Lung (tissue), 12 donors: ENCODE results near the gene CNTNAP5. TPM values are rescaled to one million over a fixed set of nuclear protein-coding genes. Genes with fewer than 3 reads are reported as not detected.

Experiments
- ATAC-seq: fragments of 200-7000 bp; cut with Tn5 transposase; one replicate; pipeline ENCODE4 v1.9.1; 2020; ENCODE audit warnings: moderate number of reproducible peaks; ENCODE audit not compliant: insufficient read depth, low FRiP score
- DNase-seq, 3 donors: peaks; one replicate each; pipeline ENCODE4 v3.0.0-alpha.2; 2013 to 2017
- H3K27ac ChIP-seq, 2 donors: one replicate each; pipeline ENCODE4 v1.5.1; 2013; ENCODE audit warnings: mild to moderate bottlenecking in 2 of 2, moderate library complexity in 2 of 2, control low read depth in 1 of 2, inconsistent platforms in 1 of 2, low read depth in 1 of 2, low read length in 1 of 2
- H3K27me3 ChIP-seq, 3 donors: one replicate each; pipeline ENCODE4 v1.5.1; 2013; ENCODE audit warnings: low read length in 2 of 3; ENCODE audit not compliant: control insufficient read depth in 3 of 3, insufficient read depth in 3 of 3
- H3K36me3 ChIP-seq, 4 donors: one replicate each; pipeline ENCODE4 v1.5.1; 2013; ENCODE audit warnings: low read length in 4 of 4, mild to moderate bottlenecking in 1 of 4, moderate library complexity in 1 of 4; ENCODE audit not compliant: control insufficient read depth in 4 of 4, insufficient read depth in 4 of 4
- H3K4me1 ChIP-seq, 5 donors: one replicate each; pipeline ENCODE4 v1.5.1; 2013; ENCODE audit warnings: low read length in 5 of 5, mild to moderate bottlenecking in 2 of 5, moderate library complexity in 1 of 5; ENCODE audit not compliant: control insufficient read depth in 5 of 5, insufficient read depth in 5 of 5
- H3K4me3 ChIP-seq: one replicate; pipeline ENCODE4 v1.5.1; 2013; ENCODE audit warnings: mild to moderate bottlenecking, control low read depth, moderate library complexity
- H3K9ac ChIP-seq, 2 donors: one replicate each; pipeline ENCODE4 v1.5.1; 2013; ENCODE audit warnings: low read length in 2 of 2, control low read depth in 1 of 2; ENCODE audit not compliant: insufficient read depth in 1 of 2
- H3K9me3 ChIP-seq, 4 donors: one replicate each; pipeline ENCODE4 v1.5.1; 2013; ENCODE audit warnings: low read length in 3 of 4, mild to moderate bottlenecking in 1 of 4, moderate library complexity in 1 of 4; ENCODE audit not compliant: control insufficient read depth in 4 of 4, insufficient read depth in 3 of 4
- WGBS, 2 donors: extraction: QIAGEN DNeasy Blood & Tissue Kit; methylation state at CpG; one replicate each; pipeline ENCODE4 v1.1.7; 2013; 5-methylcytosine and 5-hydroxymethylcytosine counted together
- polyA plus RNA-seq, 2 donors: library from polyadenylated mRNA; stranded (reverse); fragments of 200-250 nt; gene quantifications; one replicate each; pipeline ENCODE4 v1.2.1, GENCODE V29; 2013
- total RNA-seq, 2 donors: library from RNA; depleted of rRNA in 1 of 2; stranded (reverse); fragments of >200 nt in 1 of 2; gene quantifications; one replicate each; pipeline ENCODE4 v1.2.1, GENCODE V29; 2014 to 2021
- TF ChIP-seq, protein P1 (sequence below): IDR thresholded peaks from 2 replicates; pipeline ENCODE4 v1.5.1; 2012; ENCODE audit warnings: mild to moderate bottlenecking; ENCODE audit errors: control extremely low read depth, extremely low read depth
- donor health status: control.
- donor health status: control.
- donor health status: Bipolar disorder and iron deficiency.
- donor health status: healthy.
- donor health status: DM: yes; HTN: yes; CAD: no.

CNTNAP5 gene
- total and polyA plus RNA-seq, 4 donors, result 0.03 to 0.06 TPM; not detected in 2

DNA sequence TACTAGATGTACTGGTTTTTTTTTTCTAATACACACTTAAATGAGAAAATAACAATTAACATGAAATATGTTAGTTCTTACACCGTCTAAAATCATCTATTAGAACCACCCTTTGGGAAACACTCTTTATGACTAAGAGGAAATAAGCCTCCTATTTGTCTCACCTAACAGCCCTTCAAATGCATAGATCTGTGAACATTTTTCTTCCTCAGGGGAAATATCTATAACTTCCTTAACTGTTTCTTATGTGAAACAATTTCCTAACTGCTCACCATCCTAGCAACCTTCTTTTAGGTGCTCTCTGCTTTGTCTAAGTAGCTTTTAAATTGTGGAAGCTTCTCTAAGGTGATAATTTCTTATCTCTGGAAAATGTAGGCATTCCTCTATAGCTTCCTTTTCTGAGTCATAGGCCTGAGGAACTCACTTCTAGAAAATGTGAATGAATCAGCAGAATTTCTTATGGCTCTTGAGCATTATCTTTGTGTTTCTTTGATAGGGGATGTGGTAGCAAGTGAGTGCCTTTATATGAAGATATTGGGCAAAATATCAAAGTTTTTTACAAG, 56.1 kb downstream of the CNTNAP5 start:
- H3K9me3 ChIP-seq, result no peaks in the 10 kb centered on the region
- ATAC-seq (no peak), DNase-seq (no peak)
- no peaks in the 10 kb centered on the region for H3K4me1 ChIP-seq
- no peaks in the 10 kb centered on the region for H3K27me3 ChIP-seq
- TF ChIP-seq, protein P1, sequence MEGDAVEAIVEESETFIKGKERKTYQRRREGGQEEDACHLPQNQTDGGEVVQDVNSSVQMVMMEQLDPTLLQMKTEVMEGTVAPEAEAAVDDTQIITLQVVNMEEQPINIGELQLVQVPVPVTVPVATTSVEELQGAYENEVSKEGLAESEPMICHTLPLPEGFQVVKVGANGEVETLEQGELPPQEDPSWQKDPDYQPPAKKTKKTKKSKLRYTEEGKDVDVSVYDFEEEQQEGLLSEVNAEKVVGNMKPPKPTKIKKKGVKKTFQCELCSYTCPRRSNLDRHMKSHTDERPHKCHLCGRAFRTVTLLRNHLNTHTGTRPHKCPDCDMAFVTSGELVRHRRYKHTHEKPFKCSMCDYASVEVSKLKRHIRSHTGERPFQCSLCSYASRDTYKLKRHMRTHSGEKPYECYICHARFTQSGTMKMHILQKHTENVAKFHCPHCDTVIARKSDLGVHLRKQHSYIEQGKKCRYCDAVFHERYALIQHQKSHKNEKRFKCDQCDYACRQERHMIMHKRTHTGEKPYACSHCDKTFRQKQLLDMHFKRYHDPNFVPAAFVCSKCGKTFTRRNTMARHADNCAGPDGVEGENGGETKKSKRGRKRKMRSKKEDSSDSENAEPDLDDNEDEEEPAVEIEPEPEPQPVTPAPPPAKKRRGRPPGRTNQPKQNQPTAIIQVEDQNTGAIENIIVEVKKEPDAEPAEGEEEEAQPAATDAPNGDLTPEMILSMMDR, result no peak
- H3K9ac ChIP-seq, result no peak overlapping the region
- H3K36me3 ChIP-seq, result no peaks in the 10 kb centered on the region
- H3K4me3 ChIP-seq, result no peak overlapping the region
- no peak overlapping the region for H3K27ac ChIP-seq
- whole genome bisulfite sequencing, 2 donors, result 26 to 38% methylated on average over 1 of the region's 1 CpG

DNA sequence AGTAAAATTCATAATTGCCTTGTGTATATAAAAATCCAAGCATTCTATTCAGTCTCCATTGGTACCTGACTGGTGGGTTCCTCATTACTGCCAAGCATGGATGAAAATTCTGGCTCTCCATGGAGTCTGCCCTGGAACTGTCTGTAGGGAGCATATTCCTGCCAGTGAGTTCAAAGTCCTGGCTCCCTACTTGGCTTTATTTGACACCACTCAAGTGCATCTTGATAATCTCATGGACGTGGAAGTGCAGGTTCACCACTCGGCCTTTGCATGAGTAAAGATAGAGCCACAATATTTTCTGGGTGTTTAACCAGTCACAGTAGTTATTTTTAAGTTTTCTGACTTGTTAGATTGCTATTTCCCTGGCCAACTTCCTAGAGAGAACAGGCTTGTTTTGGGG, 63.5 kb downstream of the CNTNAP5 start:
- Histone ChIP-seq H3K9me3 (peaks cover 0 to 5% (median 1%) of the 10 kb centered on the region in 4 donors), H3K27ac (no peak overlapping the region), H3K27me3 (no peaks in the 10 kb centered on the region), H3K36me3 (no peaks in the 10 kb centered on the region), H3K4me3 (no peak overlapping the region), H3K4me1 (no peaks in the 10 kb centered on the region), H3K9ac (no peak overlapping the region)
- WGBS, 2 donors, result 50 to 65% methylated on average over 2 of the region's 2 CpGs
- no peak for ATAC-seq
- TF ChIP-seq, protein P1, result no peak
- no peak for DNase-seq

DNA sequence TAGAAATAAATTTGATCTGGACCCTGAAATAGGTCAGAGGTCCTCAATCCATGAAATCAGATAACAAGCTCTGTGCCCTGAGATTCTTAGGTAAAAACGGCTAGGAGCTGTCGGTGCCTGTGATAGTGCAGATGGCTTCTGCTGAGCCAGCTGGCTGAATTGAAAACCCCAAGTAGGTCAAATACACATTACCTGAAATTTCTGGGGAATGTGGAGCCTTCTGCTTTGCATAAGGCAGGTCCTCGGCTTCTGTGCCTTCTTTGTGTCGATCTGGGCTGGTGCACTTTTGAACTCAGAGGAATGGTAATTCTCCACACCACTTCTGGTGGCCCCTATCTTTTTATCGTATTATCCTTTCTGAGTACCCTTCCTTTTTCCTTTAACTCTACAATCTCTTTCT, 66.6 kb downstream of the CNTNAP5 start:
- Histone ChIP-seq H3K27ac (no peak overlapping the region), H3K9ac (no peak overlapping the region)
- DNase-seq, result no peak

More for the DNA sequence above, 66.6 kb downstream of the CNTNAP5 start:
- no peak for ATAC-seq
- H3K9me3 ChIP-seq, result peaks cover 0 to 5% (median 1%) of the 10 kb centered on the region in 4 donors
- no peaks in the 10 kb centered on the region for H3K36me3 ChIP-seq
- no peaks in the 10 kb centered on the region for H3K4me1 ChIP-seq
- WGBS, 2 donors, result 69 to 79% methylated on average over 5 of the region's 5 CpGs
- H3K4me3 ChIP-seq, result no peak overlapping the region
- no peaks in the 10 kb centered on the region for H3K27me3 ChIP-seq
- TF ChIP-seq, protein P1, result no peak
